K562 (cell line): ENCODE results near the gene MYH2. TPM values are rescaled to one million over a fixed set of nuclear protein-coding genes. Genes with fewer than 3 reads are reported as not detected.

Source experiments
- ATF2 ChIP-seq: sonication (generic); formaldehyde crosslinking; IDR thresholded peaks from 2 replicates; pipeline ENCODE4 v1.8.1; 2022; ENCODE audit warnings: missing genetic modification reagents
- KLF1 ChIP-seq: fragments of 450-650 bp; IDR thresholded peaks from 2 replicates; pipeline ENCODE4 v1.6.1; 2016; ENCODE audit warnings: missing genetic modification characterization, missing compliant biosample characterization
- MGA ChIP-seq: fragments of 450-650 bp; IDR thresholded peaks from 2 replicates; pipeline ENCODE4 v1.6.1; 2016; ENCODE audit warnings: mild to moderate bottlenecking, moderate library complexity
- NELFE ChIP-seq: IDR thresholded peaks from 2 replicates; pipeline ENCODE4 v1.6.1; 2011; ENCODE audit warnings: mild to moderate bottlenecking; ENCODE audit not compliant: insufficient read depth, insufficient read length
- NR1H2 ChIP-seq: sonication (generic); formaldehyde crosslinking; IDR thresholded peaks from 2 replicates; pipeline ENCODE4 v1.4.0; 2020; ENCODE audit warnings: mild to moderate bottlenecking, missing genetic modification reagents
- TCF7 ChIP-seq: sonication (generic); IDR thresholded peaks from 2 replicates; pipeline ENCODE4 v1.6.1; 2016; ENCODE audit warnings: antibody characterized with exemption, borderline replicate concordance
- TSHZ1 ChIP-seq: fragments of 250-450 bp; sonication (Bioruptor Pico); IDR thresholded peaks from 2 replicates; pipeline ENCODE4 v1.4.0; 2020; ENCODE audit warnings: mild to moderate bottlenecking, moderate library complexity
- ZNF133 ChIP-seq: fragments of 250-450 bp; sonication (Bioruptor Pico); IDR thresholded peaks from 2 replicates; pipeline ENCODE4 v1.4.0; 2020; ENCODE audit warnings: mild to moderate bottlenecking
- ZNF830 ChIP-seq: fragments of 250-450 bp; sonication (Bioruptor Pico); IDR thresholded peaks from 2 replicates; pipeline ENCODE4 v1.5.0; 2021; ENCODE audit warnings: mild to moderate bottlenecking
- polyA plus RNA-seq, 8 experiments: library from polyadenylated mRNA; depleted of rRNA in 4 of 8; stranded (reverse) in 5 of 8; unstranded in 3 of 8; fragments of >200 nt; fragmentation: Nextera tagmentation in 2 of 8; fragmentation: Illumina TruSeq in 1 of 8; extraction: Ambion mirVana in 2 of 8; extraction: Trizol in 1 of 8; gene quantifications; 2 replicates each; pipeline versions ENCODE4 v1.2.1 to v1.2.3, GENCODE V29; 2011 to 2014; ENCODE audit warnings: inconsistent platforms in 1 of 8, missing spikeins in 1 of 8
- total RNA-seq, 7 experiments: library from RNA; depleted of rRNA in 6 of 7; stranded (reverse); fragments of >200 nt in 6 of 7; fragmentation: Illumina TruSeq in 2 of 7; extraction: Trizol in 2 of 7; gene quantifications; 2 replicates each; pipeline versions ENCODE4 v1.2.1 to v1.2.3, GENCODE V29; 2011 to 2021; ENCODE audit warnings: low replicate concordance in 1 of 7

Gene MYH2
- total and polyA plus RNA-seq, 9 of the 15 experiments (the other 6 are each of a cell fraction or from before 2014, with no cell fraction given), result not detected

DNA sequence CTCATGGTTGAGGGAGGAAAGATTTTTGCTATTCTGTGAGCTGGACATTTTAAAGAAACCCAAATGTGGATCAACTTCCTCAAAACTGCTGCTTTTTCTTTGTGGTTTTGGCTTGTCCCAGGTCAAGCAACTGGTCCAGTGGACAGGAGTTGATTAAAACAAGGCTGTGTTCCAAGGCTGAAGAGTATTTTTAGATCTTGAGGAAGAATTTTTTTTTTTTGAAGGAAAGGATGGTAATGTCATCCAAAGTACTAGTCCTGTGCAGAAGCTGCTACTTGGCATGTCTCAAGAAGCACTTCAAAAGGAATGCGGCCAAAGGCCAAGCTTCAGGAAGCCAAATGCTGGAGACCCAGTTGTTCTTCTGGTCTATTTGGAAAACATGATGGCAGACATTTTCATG lies 8.0 kb upstream of the MYH2 start (continued):
- TF ChIP-seq MGA (no peak), TSHZ1 (CRISPR knock-in tag) (no peak), NELFE (no peak), ZNF133 (CRISPR knock-in tag) (no peak), KLF1 (tag) (no peak), NR1H2 (CRISPR knock-in tag) (no peak), TCF7 (no peak), ATF2 (CRISPR knock-in tag) (no peak), ZNF830 (CRISPR knock-in tag) (no peak)
